ENCODE data around the gene ALK.

DNA sequence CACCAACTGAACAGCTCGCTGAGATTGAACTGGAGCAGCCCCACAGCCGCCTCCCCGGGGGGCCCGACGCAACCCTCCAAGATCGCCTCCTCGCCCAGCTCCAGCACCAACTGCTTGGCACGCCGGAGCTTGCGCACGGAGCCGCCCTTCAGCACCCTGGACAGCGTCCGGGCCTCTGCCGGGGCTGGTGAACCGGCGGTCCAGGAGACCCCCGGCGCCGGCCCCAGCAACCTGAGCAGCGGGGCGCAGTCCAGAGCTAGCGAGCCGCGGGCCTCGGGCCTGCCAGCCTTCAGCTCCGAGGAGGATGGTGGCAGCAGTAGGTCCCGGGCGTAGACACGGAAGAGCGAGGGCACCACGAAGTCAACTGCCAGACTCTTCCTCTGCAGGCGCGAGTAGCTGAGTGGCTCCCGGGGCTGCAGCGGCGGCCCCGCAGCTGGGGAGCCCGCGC, 1.2 kb downstream of the ALK start:
- TF ChIP-seq, protein P1, sequence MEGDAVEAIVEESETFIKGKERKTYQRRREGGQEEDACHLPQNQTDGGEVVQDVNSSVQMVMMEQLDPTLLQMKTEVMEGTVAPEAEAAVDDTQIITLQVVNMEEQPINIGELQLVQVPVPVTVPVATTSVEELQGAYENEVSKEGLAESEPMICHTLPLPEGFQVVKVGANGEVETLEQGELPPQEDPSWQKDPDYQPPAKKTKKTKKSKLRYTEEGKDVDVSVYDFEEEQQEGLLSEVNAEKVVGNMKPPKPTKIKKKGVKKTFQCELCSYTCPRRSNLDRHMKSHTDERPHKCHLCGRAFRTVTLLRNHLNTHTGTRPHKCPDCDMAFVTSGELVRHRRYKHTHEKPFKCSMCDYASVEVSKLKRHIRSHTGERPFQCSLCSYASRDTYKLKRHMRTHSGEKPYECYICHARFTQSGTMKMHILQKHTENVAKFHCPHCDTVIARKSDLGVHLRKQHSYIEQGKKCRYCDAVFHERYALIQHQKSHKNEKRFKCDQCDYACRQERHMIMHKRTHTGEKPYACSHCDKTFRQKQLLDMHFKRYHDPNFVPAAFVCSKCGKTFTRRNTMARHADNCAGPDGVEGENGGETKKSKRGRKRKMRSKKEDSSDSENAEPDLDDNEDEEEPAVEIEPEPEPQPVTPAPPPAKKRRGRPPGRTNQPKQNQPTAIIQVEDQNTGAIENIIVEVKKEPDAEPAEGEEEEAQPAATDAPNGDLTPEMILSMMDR (IDR thresholded peaks at IDR 0.05), result no peak
- no peak for TF ChIP-seq EP300 (IDR thresholded peaks at IDR 0.05)
- no peak for TF ChIP-seq POLR2AphosphoS5 (IDR thresholded peaks at IDR 0.05)
